ENCODE measurements around the gene PCBP3.
"Not testable (repeated sequence)": the region's sequence is repeated elsewhere in the genome, so short reads cannot be mapped to it uniquely, and the experiment has no call there.

PCBP3 gene

DNA sequence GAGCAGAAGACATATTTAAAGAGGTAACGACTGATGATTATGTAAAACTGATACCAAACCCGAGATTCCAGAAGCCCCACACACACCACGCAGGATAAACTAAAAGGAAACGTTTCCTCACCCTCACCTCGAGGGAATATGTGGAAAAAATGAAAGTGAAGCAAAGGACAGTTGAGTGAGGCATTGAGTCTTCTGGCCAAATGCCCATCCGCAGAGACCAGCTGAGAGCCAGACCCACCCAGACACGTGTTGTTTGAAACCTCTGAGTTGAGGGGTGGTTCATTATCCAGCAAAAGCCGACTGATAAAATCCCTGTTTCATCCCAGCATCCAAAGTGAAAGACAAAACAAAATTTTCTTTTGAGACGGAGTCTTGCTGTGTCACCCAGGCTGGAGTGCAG, 29.6 kb upstream of the PCBP3 start:
- no peak for DNase-seq

- no peak for DNase-seq
These were observed 28.3 kb upstream of the PCBP3 start for GRCh38 chr21:45615145-45615711.

- no peak for DNase-seq
These were observed 26.3 kb upstream of the PCBP3 start for GRCh38 chr21:45617021-45617921.

DNA sequence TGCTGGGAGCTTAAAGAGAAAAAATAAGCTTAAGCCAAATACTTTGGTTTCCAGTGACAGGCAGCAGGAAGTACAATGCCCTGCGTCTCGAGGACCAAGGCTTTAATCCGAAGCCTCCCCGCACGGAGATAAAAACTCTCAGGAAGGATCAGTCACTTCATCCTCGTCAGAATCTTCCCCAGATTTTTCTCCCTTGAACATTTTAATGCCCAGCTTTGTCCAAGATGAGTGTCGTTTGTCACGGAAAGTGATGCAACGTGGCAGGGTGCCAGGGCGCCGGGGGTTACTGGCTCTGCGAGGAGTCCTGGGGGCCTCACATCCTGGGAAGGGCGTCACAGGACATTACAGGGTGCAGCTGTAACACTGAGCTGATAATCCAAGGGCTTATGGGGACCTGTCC, 25.2 kb upstream of the PCBP3 start:
- DNase-seq, result no peak

DNA sequence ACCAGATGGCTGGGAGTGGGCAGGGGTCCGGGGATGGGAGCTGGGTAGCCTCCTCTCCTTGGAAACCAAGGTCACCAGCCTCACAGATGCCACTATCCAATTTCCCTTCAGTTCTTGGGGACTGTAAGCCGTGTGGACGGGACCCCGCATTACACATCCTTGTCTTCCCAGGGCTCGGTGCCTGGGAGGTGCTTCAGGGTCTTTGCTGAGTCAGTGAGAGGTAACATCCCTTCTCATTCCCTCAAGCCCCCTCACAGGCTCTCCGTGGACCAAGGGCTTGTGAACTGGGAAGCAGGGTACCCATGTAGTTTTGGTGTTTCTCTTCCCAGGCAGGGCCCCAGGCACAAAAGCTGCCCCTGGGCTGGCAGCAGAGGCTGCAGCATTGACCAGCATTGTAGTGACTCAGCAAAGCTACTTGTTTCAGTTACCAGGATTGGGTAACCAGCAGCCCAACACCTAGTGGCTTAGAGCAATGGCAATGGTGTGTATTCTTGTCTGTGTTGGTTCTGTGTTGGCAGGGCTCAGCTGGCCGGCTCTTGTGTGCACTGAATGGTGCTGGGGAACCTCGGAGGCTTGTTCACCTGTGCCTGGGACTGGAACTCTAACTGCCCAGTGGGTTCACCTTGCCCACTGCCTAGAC, 24.6 kb upstream of the PCBP3 start:
- DNase-seq, result no peak

DNA sequence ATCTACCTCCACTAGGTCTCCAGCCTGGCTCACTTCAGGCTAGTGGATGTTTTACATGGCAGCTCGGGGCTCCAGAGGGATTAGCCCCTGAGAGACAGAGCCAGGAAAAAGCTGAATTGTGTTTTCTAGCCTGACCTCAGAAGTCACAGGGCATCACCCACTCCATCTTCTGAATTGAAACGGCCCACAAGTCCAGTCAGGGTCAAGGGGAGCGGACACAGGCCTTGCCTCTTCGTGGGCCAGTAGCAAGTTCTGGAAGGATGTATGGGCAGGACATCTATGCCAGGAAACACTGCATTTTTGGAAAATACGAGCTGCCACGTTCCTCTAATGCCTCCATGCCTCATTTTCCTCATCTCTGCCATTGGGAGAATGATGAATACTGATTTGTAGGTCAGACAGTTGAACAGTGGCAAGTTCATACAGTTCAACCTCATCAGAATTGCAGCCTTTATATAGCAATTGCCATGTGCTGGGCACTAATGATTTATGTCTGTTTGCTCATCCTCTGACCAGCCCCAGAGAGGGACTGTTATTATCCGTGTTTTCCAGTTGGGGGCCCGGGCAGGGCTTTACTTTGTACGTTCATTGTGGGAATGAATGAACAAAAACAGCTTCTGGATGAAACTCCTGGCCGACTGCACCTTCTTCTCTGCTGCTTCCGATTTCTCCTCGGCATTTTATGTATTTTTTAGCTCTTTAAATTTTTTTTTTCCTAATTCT, 23.2 kb upstream of the PCBP3 start:
- DNase-seq, result no peak

DNA sequence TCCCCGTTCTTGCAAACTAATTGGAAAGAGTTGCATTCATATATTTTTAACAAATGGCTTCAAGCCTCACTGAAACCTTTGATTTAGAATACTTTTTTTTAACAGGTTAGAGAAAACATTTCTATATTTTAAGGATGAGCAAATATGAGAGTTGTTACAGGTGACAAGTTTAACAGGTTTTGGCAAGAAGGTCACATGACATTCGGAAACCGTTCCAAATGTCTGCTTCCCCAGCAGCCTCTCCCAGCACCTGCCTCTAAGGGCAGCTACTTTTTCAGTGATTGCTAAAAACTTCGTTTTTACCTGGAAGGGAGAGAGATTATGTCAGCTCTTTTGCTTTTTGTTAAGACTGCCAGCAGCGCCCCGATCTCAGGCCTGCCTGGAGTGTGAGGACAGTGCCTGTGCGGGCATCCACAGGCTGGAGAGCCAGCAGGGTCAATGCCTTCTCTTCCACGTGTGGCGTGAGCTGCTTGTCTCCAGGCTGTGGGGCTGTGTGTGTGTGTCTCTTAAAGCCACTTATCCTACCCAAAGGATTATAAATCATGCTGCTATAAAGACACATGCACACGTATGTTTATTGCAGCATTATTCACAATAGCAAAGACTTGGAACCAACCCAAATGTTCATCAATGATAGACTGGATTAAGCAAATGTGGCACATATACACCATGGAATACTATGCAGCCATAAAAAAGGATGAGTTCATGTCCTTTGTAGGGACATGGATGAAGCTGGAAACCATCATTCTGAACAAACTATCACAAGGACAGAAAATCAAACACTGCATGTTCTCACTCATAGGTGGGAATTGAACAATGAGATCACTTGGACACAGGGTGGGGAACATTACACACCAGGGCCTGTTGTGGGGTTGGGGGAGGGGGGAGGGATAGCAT, 21.8 kb upstream of the PCBP3 start:
- DNase-seq, result not testable (repeated sequence)

DNA sequence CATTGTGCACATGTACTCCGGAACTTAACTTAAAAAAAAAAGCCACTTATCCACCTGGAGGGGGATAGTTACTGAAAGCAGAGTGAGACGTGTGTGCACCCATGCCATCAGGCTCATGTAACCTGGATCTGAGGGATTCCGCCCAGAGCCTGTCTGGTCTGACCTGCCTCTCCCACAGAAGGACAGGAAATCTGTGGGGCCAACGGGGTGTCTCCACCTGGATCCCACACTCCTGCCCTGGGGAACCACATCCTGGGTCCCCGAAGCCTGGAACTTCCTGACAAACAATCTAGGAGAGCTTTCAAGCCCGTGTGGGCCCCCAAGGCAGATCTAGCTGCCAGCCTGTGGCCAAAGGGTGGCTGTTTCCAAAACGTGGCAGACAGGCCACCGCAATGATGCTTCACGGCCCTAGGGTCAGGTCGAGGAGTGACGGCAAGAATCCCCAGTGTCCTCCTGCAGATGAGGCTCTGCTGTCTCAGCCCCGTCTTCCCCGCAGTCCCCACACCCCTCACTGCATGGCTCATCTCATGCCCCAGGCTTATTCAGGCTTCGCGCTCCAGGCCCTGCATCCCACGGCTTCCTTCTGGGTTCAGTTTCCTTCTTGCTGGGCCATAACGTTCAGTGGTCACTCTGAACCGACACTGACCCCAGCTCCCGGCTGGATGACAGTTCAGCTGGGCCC, 21.0 kb upstream of the PCBP3 start:
- DNase-seq, result no peak

- no peak for DNase-seq
These were observed 20.1 kb upstream of the PCBP3 start for GRCh38 chr21:45623436-45623835.

- DNase-seq, result not testable (repeated sequence)
These were observed 17.4 kb upstream of the PCBP3 start for GRCh38 chr21:45626127-45626526.

GRCh38 chr21:45629046-45629981, 14.2 kb upstream of the PCBP3 start:
- DNase-seq, result no peak

DNA sequence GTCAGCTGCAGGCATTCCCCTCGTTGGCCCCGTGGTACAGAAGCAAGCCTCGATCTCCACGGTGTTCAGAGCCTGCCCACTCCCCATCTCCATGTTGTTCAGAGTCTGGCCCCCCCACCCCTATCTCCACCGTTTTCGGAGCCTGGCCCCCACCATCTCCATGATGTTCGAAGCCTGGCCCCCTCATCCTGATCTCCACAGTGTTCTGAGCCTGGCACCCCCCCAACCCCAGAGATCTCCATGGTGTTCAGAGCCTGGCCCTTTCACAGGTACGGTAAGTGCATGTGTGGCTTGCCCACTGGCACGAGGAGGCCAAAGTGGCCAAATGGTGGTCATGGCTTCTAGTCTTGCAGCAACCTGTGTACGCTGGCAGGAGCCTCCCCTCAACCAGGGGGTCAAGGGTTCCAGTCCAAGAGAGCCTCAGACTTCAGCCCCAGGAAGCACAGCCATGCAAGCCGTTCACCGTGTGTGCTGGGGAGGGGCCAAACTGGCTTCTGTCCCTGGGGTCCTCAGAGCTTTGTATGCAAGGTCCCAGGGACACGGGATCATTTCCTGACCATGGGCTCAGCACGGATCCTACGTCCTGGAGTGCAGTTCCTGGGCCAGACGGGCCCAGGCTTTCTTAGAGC, 13.3 kb upstream of the PCBP3 start:
- no peak for DNase-seq

GRCh38 chr21:45630876-45631275, 12.6 kb upstream of the PCBP3 start:
- DNase-seq, result no peak

DNA sequence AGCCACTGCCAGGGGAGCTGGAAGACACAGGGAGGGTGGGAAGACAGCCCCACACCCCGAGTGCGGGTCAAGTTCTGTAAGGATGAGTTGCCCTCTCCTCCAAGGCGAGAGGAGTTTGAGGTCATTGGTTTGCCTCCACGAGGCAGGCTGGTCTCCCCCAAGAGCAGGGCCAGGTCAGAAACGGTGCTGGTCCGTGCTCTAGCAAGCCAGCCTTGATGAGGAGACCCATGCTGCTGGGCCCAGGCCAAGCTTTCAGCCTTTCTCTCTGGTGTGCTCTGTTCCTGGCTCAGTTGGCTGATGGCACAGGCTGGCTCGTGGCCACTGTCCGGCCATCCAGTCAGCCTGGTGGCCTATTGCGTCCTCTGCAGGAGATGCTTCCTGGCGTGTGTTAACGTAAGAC, 12.0 kb upstream of the PCBP3 start:
- no peak for DNase-seq

DNA sequence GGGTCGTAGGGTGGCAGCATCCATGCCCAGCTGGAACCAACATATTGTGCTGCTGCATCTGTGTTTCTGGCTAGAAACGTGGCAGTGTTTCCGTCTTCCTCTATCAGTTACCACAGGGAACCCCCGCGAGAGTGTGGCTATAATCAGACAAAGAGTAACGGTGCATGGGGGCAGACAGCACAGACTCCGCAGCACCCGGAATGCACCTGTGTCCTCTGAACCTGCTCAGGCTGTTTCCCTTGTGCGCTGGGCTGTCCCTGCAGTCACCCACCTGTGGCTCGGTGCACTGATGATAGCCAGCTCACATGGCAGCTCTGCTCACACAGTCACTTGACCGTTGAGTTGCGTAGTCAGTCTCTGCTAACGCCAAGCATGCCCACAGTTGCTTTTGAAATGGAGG, 11.4 kb upstream of the PCBP3 start:
- DNase-seq, result no peak

DNA sequence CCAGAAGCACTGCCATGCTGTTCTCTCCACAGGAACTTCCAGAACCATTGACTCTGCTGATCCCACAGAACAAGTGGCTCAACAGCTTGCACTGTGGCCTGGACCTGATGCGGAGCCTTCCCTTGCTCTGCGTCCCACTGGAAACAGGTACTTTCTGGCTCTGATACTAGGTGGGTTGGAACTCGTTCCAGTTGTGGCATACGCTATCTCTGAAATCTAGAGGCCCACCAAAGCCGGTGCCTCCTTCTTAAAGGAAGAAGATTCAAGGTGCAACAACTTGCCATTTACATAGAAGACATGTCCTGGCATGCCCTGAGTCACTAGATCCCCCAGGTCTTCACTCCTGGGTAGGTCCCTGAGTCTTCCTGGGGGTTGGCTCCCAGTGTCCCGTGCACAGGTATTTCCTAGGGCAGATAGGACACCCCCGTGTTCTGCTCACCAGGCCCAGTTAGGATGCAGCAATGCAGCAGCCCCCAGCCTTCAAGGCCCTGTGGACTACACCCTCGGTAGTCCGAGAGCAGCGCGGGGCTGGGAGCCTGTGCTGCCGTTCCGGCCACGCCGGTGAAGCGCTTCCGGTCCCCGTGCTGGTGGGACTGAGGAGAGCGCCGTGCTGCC, 10.8 kb upstream of the PCBP3 start:
- no peak for DNase-seq

DNA sequence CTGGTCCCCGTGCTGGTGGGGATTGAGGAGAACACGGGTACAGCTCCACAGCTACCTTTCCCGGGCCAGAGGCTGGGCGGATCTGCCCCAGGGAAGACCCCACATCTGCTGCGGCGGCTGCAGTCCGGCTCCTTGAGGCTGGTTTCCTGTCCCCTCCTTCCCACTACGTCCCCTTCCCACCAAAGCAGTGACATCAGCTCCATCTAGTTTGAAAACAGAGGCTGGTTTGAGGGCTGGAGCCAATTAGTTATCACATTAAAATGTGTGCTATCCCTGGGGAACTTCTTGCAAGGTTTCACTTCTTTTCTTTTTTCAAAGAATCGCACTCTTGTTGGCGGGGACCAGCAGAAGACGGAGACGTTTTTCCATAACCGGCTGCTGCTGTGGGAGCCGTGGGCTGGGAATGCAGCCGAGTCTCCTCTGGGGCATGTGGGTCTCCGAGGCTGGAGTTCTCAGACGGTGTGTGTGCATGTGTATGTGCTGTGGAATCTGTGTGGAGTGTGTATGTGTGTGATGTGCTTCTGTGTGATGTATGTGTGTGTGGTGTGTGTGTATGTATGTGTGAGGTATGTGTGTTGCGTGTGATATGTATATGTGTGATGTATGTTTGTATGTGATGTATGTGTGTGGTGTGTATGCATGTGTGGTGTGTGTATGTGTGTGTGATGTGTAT, 8.9 kb upstream of the PCBP3 start:
- DNase-seq, result no peak

DNA sequence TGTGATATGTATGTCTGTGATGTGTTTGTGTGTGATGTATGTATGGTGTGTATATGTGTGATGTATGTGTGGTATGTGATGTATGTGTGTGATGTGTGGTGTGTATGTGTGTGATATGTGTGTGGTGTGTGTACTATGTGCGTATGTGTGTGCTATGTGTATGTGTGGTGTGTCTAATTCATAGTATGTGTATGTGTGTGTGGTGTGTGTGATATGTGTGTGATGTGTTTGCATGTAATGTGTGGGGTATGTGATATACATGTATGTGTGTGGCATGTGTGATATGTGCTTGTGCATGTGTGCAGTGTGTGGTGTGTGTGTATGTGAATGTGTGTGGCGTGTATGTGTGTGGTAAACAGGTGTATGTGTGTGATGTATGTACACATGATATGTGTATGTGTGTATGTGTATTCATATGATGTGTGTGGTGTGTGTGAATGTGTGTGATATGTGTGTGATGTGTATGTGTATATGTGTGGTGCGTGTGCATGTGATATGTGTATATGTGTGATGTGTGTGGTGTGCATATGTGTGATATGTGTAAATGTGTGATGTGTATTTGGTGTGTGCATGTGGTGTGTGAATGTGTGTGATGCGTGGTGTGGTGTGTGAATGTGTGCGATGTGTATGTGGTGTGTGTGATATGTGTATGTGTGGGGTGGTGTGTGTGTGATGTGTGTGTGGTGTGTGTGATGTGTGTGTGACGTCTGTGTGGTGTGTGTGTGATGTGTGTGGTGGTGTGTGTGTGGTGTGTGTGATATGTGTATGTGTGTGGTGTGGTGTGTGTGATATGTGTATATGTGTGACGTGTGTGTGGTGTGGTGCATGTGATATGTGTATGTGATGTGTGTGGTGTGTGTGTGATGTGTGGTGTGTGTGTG, 8.0 kb upstream of the PCBP3 start:
- DNase-seq, result no peak

Data from NCI-H774 (cell line).